Astrocyte (in vitro differentiated cells and primary cell): Measurements from ENCODE around the gene FAF1.

Experiments used
- CTCF ChIP-seq: IDR thresholded peaks from 2 replicates; pipeline ENCODE4 v1.5.1; 2011; ENCODE audit warnings: low read depth, mild to moderate bottlenecking, inconsistent platforms, low read length, moderate library complexity; ENCODE audit not compliant: insufficient read depth
- EZH2 ChIP-seq: IDR thresholded peaks from 2 replicates; pipeline ENCODE4 v1.6.1; 2012; ENCODE audit warnings: mild to moderate bottlenecking, low read length, inconsistent platforms; ENCODE audit not compliant: insufficient read depth

- TF ChIP-seq CTCF, result no peak
- TF ChIP-seq EZH2, result no peak
These were observed 328.9 kb downstream of the FAF1 start for GRCh38 chr1:50631161-50631560.
